Measurements from ENCODE around the gene NRTN.
"Not testable (repeated sequence)": the region's sequence is repeated elsewhere in the genome, so short reads cannot be mapped to it uniquely, and the experiment has no call there.

NRTN gene

GRCh38 chr19:5827342-5827890 is 22.5 kb downstream of the NRTN start:
- peaks cover 8% of the 10 kb centered on the region for H3K4me1 ChIP-seq (ENCODE audit: insufficient read depth, low read length)
- H2AFZ ChIP-seq (ENCODE audit: low read depth, low read length), result peak overlapping the region; percentile 79
- H3K9me3 ChIP-seq (ENCODE audit: low read length), result peaks cover 2% of the 10 kb centered on the region
- peak overlapping the region; percentile 57 for H3K4me3 ChIP-seq (ENCODE audit: low read length)
- H3K36me3 ChIP-seq (ENCODE audit: insufficient read depth, low read length), result no peaks in the 10 kb centered on the region
- H3K27me3 ChIP-seq (ENCODE audit: insufficient read depth, low read length), result peaks cover 3% of the 10 kb centered on the region

GRCh38 chr19:5827891-5828660 is 23.2 kb downstream of the NRTN start:
- H3K27me3 ChIP-seq (ENCODE audit: insufficient read depth, low read length), result peaks cover 3% of the 10 kb centered on the region
- no peaks in the 10 kb centered on the region for H3K36me3 ChIP-seq (ENCODE audit: insufficient read depth, low read length)
- peak overlapping the region; percentile 79 for H2AFZ ChIP-seq (ENCODE audit: low read depth, low read length)
- peaks cover 8% of the 10 kb centered on the region for H3K4me1 ChIP-seq (ENCODE audit: insufficient read depth, low read length)
- peaks cover 2% of the 10 kb centered on the region for H3K9me3 ChIP-seq (ENCODE audit: low read length)
- peak overlapping the region; percentile 57 for H3K4me3 ChIP-seq (ENCODE audit: low read length)

GRCh38 chr19:5828661-5829566 is 24.0 kb downstream of the NRTN start:
- Histone ChIP-seq H3K4me3 (ENCODE audit: low read length) (peak overlapping the region; percentile 57), H3K4me1 (ENCODE audit: insufficient read depth, low read length) (peaks cover 8% of the 10 kb centered on the region), H2AFZ (ENCODE audit: low read depth, low read length) (peak overlapping the region; percentile 79), H3K36me3 (ENCODE audit: insufficient read depth, low read length) (no peaks in the 10 kb centered on the region), H3K27me3 (ENCODE audit: insufficient read depth, low read length) (peaks cover 3% of the 10 kb centered on the region), H3K9me3 (ENCODE audit: low read length) (no peaks in the 10 kb centered on the region)

- peaks cover 3% of the 10 kb centered on the region for H3K27me3 ChIP-seq (ENCODE audit: insufficient read depth, low read length)
- no peak overlapping the region for H2AFZ ChIP-seq (ENCODE audit: low read depth, low read length)
- no peaks in the 10 kb centered on the region for H3K9me3 ChIP-seq (ENCODE audit: low read length)
- H3K4me1 ChIP-seq (ENCODE audit: insufficient read depth, low read length), result peaks cover 8% of the 10 kb centered on the region
- no peaks in the 10 kb centered on the region for H3K36me3 ChIP-seq (ENCODE audit: insufficient read depth, low read length)
- H3K4me3 ChIP-seq (ENCODE audit: low read length), result no peak overlapping the region
Measured at GRCh38 chr19:5829567-5830310, 24.9 kb downstream of the NRTN start.

- Histone ChIP-seq H3K36me3 (ENCODE audit: insufficient read depth, low read length) (no peaks in the 10 kb centered on the region), H3K4me1 (ENCODE audit: insufficient read depth, low read length) (peaks cover 8% of the 10 kb centered on the region), H2AFZ (ENCODE audit: low read depth, low read length) (no peak overlapping the region), H3K27me3 (ENCODE audit: insufficient read depth, low read length) (peaks cover 3% of the 10 kb centered on the region), H3K4me3 (ENCODE audit: low read length) (no peak overlapping the region), H3K9me3 (ENCODE audit: low read length) (no peaks in the 10 kb centered on the region)
Measured at GRCh38 chr19:5831159-5831558, 26.3 kb downstream of the NRTN start.

GRCh38 chr19:5832061-5832460 is 27.2 kb downstream of the NRTN start:
- H3K4me3 ChIP-seq (ENCODE audit: low read length), result no peak overlapping the region
- H2AFZ ChIP-seq (ENCODE audit: low read depth, low read length), result no peak overlapping the region
- no peaks in the 10 kb centered on the region for H3K36me3 ChIP-seq (ENCODE audit: insufficient read depth, low read length)
- peaks cover 8% of the 10 kb centered on the region for H3K4me1 ChIP-seq (ENCODE audit: insufficient read depth, low read length)
- peaks cover 3% of the 10 kb centered on the region for H3K27me3 ChIP-seq (ENCODE audit: insufficient read depth, low read length)
- H3K9me3 ChIP-seq (ENCODE audit: low read length), result no peaks in the 10 kb centered on the region

GRCh38 chr19:5832527-5833216 is 27.8 kb downstream of the NRTN start:
- no peak overlapping the region for H3K4me3 ChIP-seq (ENCODE audit: low read length)
- H3K4me1 ChIP-seq (ENCODE audit: insufficient read depth, low read length), result peaks cover 8% of the 10 kb centered on the region
- H3K36me3 ChIP-seq (ENCODE audit: insufficient read depth, low read length), result no peaks in the 10 kb centered on the region
- H2AFZ ChIP-seq (ENCODE audit: low read depth, low read length), result no peak overlapping the region
- H3K9me3 ChIP-seq (ENCODE audit: low read length), result no peaks in the 10 kb centered on the region
- peaks cover 3% of the 10 kb centered on the region for H3K27me3 ChIP-seq (ENCODE audit: insufficient read depth, low read length)

- no peak overlapping the region for H2AFZ ChIP-seq (ENCODE audit: low read depth, low read length)
- no peaks in the 10 kb centered on the region for H3K36me3 ChIP-seq (ENCODE audit: insufficient read depth, low read length)
- H3K4me1 ChIP-seq (ENCODE audit: insufficient read depth, low read length), result no peaks in the 10 kb centered on the region
- H3K9me3 ChIP-seq (ENCODE audit: low read length), result no peaks in the 10 kb centered on the region
- no peaks in the 10 kb centered on the region for H3K27me3 ChIP-seq (ENCODE audit: insufficient read depth, low read length)
- H3K4me3 ChIP-seq (ENCODE audit: low read length), result no peak overlapping the region
Measured at GRCh38 chr19:5837761-5838352, 33.0 kb downstream of the NRTN start.

GRCh38 chr19:5838353-5839064 is 33.6 kb downstream of the NRTN start:
- H3K27me3 ChIP-seq (ENCODE audit: insufficient read depth, low read length), result no peaks in the 10 kb centered on the region
- no peaks in the 10 kb centered on the region for H3K4me1 ChIP-seq (ENCODE audit: insufficient read depth, low read length)
- H2AFZ ChIP-seq (ENCODE audit: low read depth, low read length), result no peak overlapping the region
- H3K9me3 ChIP-seq (ENCODE audit: low read length), result no peaks in the 10 kb centered on the region
- no peak overlapping the region for H3K4me3 ChIP-seq (ENCODE audit: low read length)
- no peaks in the 10 kb centered on the region for H3K36me3 ChIP-seq (ENCODE audit: insufficient read depth, low read length)

GRCh38 chr19:5839065-5840017 is 34.5 kb downstream of the NRTN start, which contains the start of gene FUT6:
TSS of gene FUT6 (minus strand) at chr19:5839702. CDS start at chr19:5832567, 7,135 bp downstream.
- no peaks in the 10 kb centered on the region for H3K27me3 ChIP-seq (ENCODE audit: insufficient read depth, low read length)
- no peaks in the 10 kb centered on the region for H3K4me1 ChIP-seq (ENCODE audit: insufficient read depth, low read length)
- H3K4me3 ChIP-seq (ENCODE audit: low read length), result no peak within 1 kb of the TSS
- H3K36me3 ChIP-seq (ENCODE audit: insufficient read depth, low read length), result no peaks in the 10 kb centered on the region
- no peaks in the 10 kb centered on the region for H3K9me3 ChIP-seq (ENCODE audit: low read length)
- no peak within 1 kb of the TSS for H2AFZ ChIP-seq (ENCODE audit: low read depth, low read length)

- not testable (repeated sequence) for H3K9me3 ChIP-seq (ENCODE audit: low read length); H3K4me1 ChIP-seq (ENCODE audit: insufficient read depth, low read length); H3K36me3 ChIP-seq (ENCODE audit: insufficient read depth, low read length); H3K27me3 ChIP-seq (ENCODE audit: insufficient read depth, low read length); H3K4me3 ChIP-seq (ENCODE audit: low read length); H2AFZ ChIP-seq (ENCODE audit: low read depth, low read length)
Measured at GRCh38 chr19:5841735-5842111, 36.9 kb downstream of the NRTN start.

Measured in neuron (in vitro differentiated cells).